Neural cell (in vitro differentiated cells): Measurements from ENCODE around the gene PODN.

Experiments
- EP300 ChIP-seq: fragments of 450-650 bp; conservative IDR thresholded peaks from 2 replicates; pipeline ENCODE4 v1.6.1; 2014; ENCODE audit warnings: antibody characterized with exemption, mild to moderate bottlenecking, moderate library complexity; ENCODE audit not compliant: poor library complexity, severe bottlenecking
- EZH2 ChIP-seq: fragments of 200-600, 300-800 bp; shearing (Covaris generic), sonication (generic); IDR thresholded peaks from 2 replicates; pipeline ENCODE4 v1.6.1; 2014; ENCODE audit warnings: antibody characterized with exemption, low read length, borderline replicate concordance, mild to moderate bottlenecking; ENCODE audit not compliant: insufficient read depth, poor library complexity, severe bottlenecking
- POLR2AphosphoS5 ChIP-seq: IDR thresholded peaks from 2 replicates; pipeline ENCODE4 v1.6.1; 2012
- RAD21 ChIP-seq: fragments of 450-650 bp; conservative IDR thresholded peaks from 2 replicates; pipeline ENCODE4 v1.6.1; 2014; ENCODE audit warnings: antibody characterized with exemption, mild to moderate bottlenecking, moderate library complexity
- TAF1 ChIP-seq: IDR thresholded peaks from 2 replicates; pipeline ENCODE4 v1.6.1; 2012; ENCODE audit warnings: low read depth
- TF ChIP-seq, protein P1 (sequence below): fragments of 450-650 bp; IDR thresholded peaks from 2 replicates; pipeline ENCODE4 v1.5.1; 2014; ENCODE audit warnings: antibody characterized with exemption, mild to moderate bottlenecking, moderate library complexity; ENCODE audit not compliant: poor library complexity, severe bottlenecking
- TF ChIP-seq, protein P2 (sequence below): IDR thresholded peaks from 2 replicates; pipeline ENCODE4 v1.6.1; 2012; ENCODE audit warnings: borderline replicate concordance

DNA sequence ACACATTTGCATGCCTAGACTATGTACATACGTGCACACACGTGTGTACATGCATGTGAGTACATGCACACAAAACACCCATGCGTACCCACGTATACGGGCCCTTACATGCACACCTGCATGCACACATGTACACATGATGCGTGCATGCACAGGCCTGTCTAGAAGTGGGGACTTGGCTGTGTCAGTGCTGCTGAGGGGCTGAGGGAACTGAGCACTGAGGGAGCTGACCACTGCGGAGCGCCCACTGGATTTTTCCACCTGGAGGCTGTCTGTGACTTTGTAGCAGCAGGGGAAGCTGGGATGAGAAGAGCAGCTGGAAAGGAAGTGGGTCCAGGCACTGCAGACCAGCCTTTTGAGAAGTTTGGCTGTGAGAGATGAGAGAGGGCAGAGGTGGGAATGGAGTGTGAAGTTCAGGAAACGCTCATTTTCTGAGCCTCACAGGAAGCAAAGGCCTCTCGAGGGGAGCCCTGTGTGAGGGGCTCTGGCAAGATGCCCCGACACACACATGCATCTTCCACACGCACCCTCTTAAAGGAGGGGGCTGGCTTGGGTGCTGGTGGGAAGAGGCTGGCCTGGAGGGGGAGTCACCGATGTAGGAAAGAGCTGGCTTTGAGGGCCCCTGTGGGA, 20.9 kb downstream of the PODN start:
- no peak for TF ChIP-seq EZH2
- TF ChIP-seq, protein P1, sequence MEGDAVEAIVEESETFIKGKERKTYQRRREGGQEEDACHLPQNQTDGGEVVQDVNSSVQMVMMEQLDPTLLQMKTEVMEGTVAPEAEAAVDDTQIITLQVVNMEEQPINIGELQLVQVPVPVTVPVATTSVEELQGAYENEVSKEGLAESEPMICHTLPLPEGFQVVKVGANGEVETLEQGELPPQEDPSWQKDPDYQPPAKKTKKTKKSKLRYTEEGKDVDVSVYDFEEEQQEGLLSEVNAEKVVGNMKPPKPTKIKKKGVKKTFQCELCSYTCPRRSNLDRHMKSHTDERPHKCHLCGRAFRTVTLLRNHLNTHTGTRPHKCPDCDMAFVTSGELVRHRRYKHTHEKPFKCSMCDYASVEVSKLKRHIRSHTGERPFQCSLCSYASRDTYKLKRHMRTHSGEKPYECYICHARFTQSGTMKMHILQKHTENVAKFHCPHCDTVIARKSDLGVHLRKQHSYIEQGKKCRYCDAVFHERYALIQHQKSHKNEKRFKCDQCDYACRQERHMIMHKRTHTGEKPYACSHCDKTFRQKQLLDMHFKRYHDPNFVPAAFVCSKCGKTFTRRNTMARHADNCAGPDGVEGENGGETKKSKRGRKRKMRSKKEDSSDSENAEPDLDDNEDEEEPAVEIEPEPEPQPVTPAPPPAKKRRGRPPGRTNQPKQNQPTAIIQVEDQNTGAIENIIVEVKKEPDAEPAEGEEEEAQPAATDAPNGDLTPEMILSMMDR, result no peak
- TF ChIP-seq EP300, result no peak
- TF ChIP-seq, protein P2, sequence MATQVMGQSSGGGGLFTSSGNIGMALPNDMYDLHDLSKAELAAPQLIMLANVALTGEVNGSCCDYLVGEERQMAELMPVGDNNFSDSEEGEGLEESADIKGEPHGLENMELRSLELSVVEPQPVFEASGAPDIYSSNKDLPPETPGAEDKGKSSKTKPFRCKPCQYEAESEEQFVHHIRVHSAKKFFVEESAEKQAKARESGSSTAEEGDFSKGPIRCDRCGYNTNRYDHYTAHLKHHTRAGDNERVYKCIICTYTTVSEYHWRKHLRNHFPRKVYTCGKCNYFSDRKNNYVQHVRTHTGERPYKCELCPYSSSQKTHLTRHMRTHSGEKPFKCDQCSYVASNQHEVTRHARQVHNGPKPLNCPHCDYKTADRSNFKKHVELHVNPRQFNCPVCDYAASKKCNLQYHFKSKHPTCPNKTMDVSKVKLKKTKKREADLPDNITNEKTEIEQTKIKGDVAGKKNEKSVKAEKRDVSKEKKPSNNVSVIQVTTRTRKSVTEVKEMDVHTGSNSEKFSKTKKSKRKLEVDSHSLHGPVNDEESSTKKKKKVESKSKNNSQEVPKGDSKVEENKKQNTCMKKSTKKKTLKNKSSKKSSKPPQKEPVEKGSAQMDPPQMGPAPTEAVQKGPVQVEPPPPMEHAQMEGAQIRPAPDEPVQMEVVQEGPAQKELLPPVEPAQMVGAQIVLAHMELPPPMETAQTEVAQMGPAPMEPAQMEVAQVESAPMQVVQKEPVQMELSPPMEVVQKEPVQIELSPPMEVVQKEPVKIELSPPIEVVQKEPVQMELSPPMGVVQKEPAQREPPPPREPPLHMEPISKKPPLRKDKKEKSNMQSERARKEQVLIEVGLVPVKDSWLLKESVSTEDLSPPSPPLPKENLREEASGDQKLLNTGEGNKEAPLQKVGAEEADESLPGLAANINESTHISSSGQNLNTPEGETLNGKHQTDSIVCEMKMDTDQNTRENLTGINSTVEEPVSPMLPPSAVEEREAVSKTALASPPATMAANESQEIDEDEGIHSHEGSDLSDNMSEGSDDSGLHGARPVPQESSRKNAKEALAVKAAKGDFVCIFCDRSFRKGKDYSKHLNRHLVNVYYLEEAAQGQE, result no peak
- no peak for TF ChIP-seq POLR2AphosphoS5
- no peak for TF ChIP-seq RAD21
- no peak for TF ChIP-seq TAF1
